GM12878 (cell line): Measurements from ENCODE around the gene SLC35A4. TPM values are rescaled to one million over a fixed set of nuclear protein-coding genes. Genes with fewer than 3 reads are reported as not detected.

ENCODE experiments used
- ATF3 ChIP-seq: IDR thresholded peaks from 2 replicates; pipeline ENCODE4 v1.6.1; 2011; ENCODE audit warnings: low read depth, mild to moderate bottlenecking, low read length, moderate library complexity, borderline replicate concordance; ENCODE audit errors: extremely low read depth
- BCL11A ChIP-seq: IDR thresholded peaks from 2 replicates; pipeline ENCODE4 v1.6.1; 2011; ENCODE audit warnings: low read depth, low read length
- CHD1 ChIP-seq: IDR thresholded peaks from 2 replicates; pipeline ENCODE4 v1.6.1; 2012; ENCODE audit warnings: low read depth, low read length, improper control_type of control experiment
- GATAD2B ChIP-seq: fragments of 450-650 bp; conservative IDR thresholded peaks from 2 replicates; pipeline ENCODE4 v1.6.1; 2017; ENCODE audit warnings: low read depth, mild to moderate bottlenecking, moderate library complexity
- HDAC2 ChIP-seq: fragments of 200-600 bp; sonication (generic); IDR thresholded peaks from 2 replicates; pipeline ENCODE4 v1.6.1; 2017
- LARP7 ChIP-seq: fragments of 450-650 bp; IDR thresholded peaks from 2 replicates; pipeline ENCODE4 v1.6.1; 2017; ENCODE audit warnings: mild to moderate bottlenecking
- MAX ChIP-seq: IDR thresholded peaks from 2 replicates; pipeline ENCODE4 v1.6.1; 2012; ENCODE audit warnings: low read depth, low read length, improper control_type of control experiment
- MYB ChIP-seq: fragments of 150-350 bp; IDR thresholded peaks from 2 replicates; pipeline ENCODE4 v1.6.1; 2014; ENCODE audit warnings: mild to moderate bottlenecking, low read depth, low read length, borderline replicate concordance
- MYC ChIP-seq: IDR thresholded peaks from 2 replicates; pipeline ENCODE4 v1.6.1; 2011; ENCODE audit warnings: mild to moderate bottlenecking, low read length, moderate library complexity, inconsistent platforms; ENCODE audit not compliant: insufficient read depth, insufficient replicate concordance, insufficient read length, severe bottlenecking
- PBX3 ChIP-seq: IDR thresholded peaks from 2 replicates; pipeline ENCODE4 v1.6.1; 2011; ENCODE audit warnings: mild to moderate bottlenecking, low read depth, low read length, moderate library complexity; ENCODE audit not compliant: insufficient replicate concordance
- POLR2AphosphoS2 ChIP-seq: IDR thresholded peaks from 2 replicates; pipeline ENCODE4 v1.6.1; 2011; ENCODE audit warnings: low read depth, mild to moderate bottlenecking, low read length, improper control_type of control experiment, moderate library complexity
- POU2F2 ChIP-seq: IDR thresholded peaks from 3 replicates; pipeline ENCODE4 v1.6.1; 2011; ENCODE audit warnings: low read depth, mild to moderate bottlenecking, low read length, borderline replicate concordance
- RCOR1 ChIP-seq: conservative IDR thresholded peaks from 2 replicates; pipeline ENCODE4 v1.6.1; 2012; ENCODE audit warnings: low read depth, low read length, improper control_type of control experiment
- REST ChIP-seq: IDR thresholded peaks from 2 replicates; pipeline ENCODE4 v1.6.1; 2012; ENCODE audit warnings: mild to moderate bottlenecking, low read depth, low read length
- SIX5 ChIP-seq: IDR thresholded peaks from 2 replicates; pipeline ENCODE4 v1.6.1; 2011; ENCODE audit warnings: mild to moderate bottlenecking, low read depth, low read length, moderate library complexity; ENCODE audit not compliant: severe bottlenecking
- TBL1XR1 ChIP-seq: IDR thresholded peaks from 2 replicates; pipeline ENCODE4 v1.6.1; 2012; ENCODE audit warnings: low read depth, low read length, improper control_type of control experiment
- USF1 ChIP-seq: IDR thresholded peaks from 2 replicates; pipeline ENCODE4 v1.6.1; 2011; ENCODE audit warnings: borderline replicate concordance, low read depth, mild to moderate bottlenecking, moderate library complexity, mixed read lengths, low read length; ENCODE audit not compliant: insufficient read depth; ENCODE audit errors: extremely low read length
- USF2 ChIP-seq: IDR thresholded peaks from 2 replicates; pipeline ENCODE4 v1.6.1; 2011; ENCODE audit warnings: low read depth, low read length, improper control_type of control experiment, borderline replicate concordance
- ZBTB33 ChIP-seq: fragments of 450-650 bp; IDR thresholded peaks from 2 replicates; pipeline ENCODE4 v1.6.1; 2017; ENCODE audit warnings: mild to moderate bottlenecking
- polyA plus RNA-seq, 11 experiments: library from polyadenylated mRNA; depleted of rRNA in 4 of 11; unstranded in 6 of 11; stranded (reverse) in 5 of 11; fragments of >200 nt; fragmentation: Nextera tagmentation in 4 of 11; fragmentation: Illumina TruSeq in 1 of 11; extraction: Ambion mirVana in 4 of 11; extraction: Trizol in 1 of 11; gene quantifications; 1 replicate in 1 of 11; 2 replicates in 10 of 11; pipeline versions ENCODE4 v1.2.1 to v1.2.3, GENCODE V29; 2011 to 2016; ENCODE audit warnings: inconsistent platforms in 2 of 11, missing spikeins in 2 of 11, low read depth in 1 of 11
- total RNA-seq, 4 experiments: library from RNA; depleted of rRNA in 3 of 4; stranded (reverse); fragments of >200 nt in 3 of 4; fragmentation: Illumina TruSeq in 1 of 4; extraction: Trizol in 1 of 4; gene quantifications; 2 replicates each; pipeline versions ENCODE4 v1.2.1 to v1.2.3, GENCODE V29; 2013 to 2021

SLC35A4 gene
- total and polyA plus RNA-seq, 10 of the 15 experiments (the other 5 are each of a cell fraction or from before 2014, with no cell fraction given), result 23.8 to 167 (median 114) TPM

GRCh38 chr5:140547508-140548299 lies 16.9 kb upstream of the SLC35A4 start, which contains the start of gene EIF4EBP3 (continued):
- TF ChIP-seq PBX3, result peak; percentile 96
- no peak for TF ChIP-seq REST
- no peak for TF ChIP-seq TBL1XR1
- 0 out of 2 replicates have a peak, but pooled peaks have one; percentile 47 for TF ChIP-seq GATAD2B
- no peak; the same call in 1 of the 2 replicates for TF ChIP-seq BCL11A
- TF ChIP-seq LARP7, result no peak; the same call in 1 of the 2 replicates
- no peak for TF ChIP-seq ATF3
- TF ChIP-seq USF2, result peak; percentile 81
- peak; percentile 99 for TF ChIP-seq MAX
- no peak for TF ChIP-seq RCOR1
- TF ChIP-seq ZBTB33, result no peak
- peak; percentile 92 for TF ChIP-seq POLR2AphosphoS2
- no peak for TF ChIP-seq MYB
- no peak for TF ChIP-seq CHD1
- no peak for TF ChIP-seq HDAC2
- peak; percentile 76 for TF ChIP-seq MYC
- no peak for TF ChIP-seq SIX5
- TF ChIP-seq USF1, result peak; percentile 90
- TF ChIP-seq POU2F2, result no peak; the same call in 2 of the 3 replicates
